Chondrocyte (in vitro differentiated cells): Measurements from ENCODE around the gene IFNL3. TPM values are rescaled to one million over a fixed set of nuclear protein-coding genes. Genes with fewer than 3 reads are reported as not detected.

Experiments used
- DNase-seq: peaks from one replicate; pipeline ENCODE4 v3.0.0; 2021; ENCODE audit warnings: mixed read lengths, low spot score
- H3K27ac Mint-ChIP-seq: one replicate; pipeline ENCODE4 v1.8.0; 2021; ENCODE audit warnings: mild to moderate bottlenecking, moderate library complexity, mixed read lengths; ENCODE audit not compliant: unreplicated experiment
- H3K27me3 Mint-ChIP-seq: 2 replicates; pipeline ENCODE4 v1.8.0; 2021; ENCODE audit warnings: low read depth, mixed read lengths
- H3K36me3 Mint-ChIP-seq: 2 replicates; pipeline ENCODE4 v1.8.0; 2021; ENCODE audit warnings: low read depth, mixed read lengths
- H3K4me1 Mint-ChIP-seq: 2 replicates; pipeline ENCODE4 v1.8.0; 2021; ENCODE audit warnings: low read depth, mild to moderate bottlenecking, mixed read lengths
- H3K4me3 Mint-ChIP-seq: one replicate; pipeline ENCODE4 v1.8.0; 2021; ENCODE audit warnings: mild to moderate bottlenecking, moderate library complexity, mixed read lengths; ENCODE audit not compliant: unreplicated experiment
- H3K9me3 Mint-ChIP-seq: 2 replicates; pipeline ENCODE4 v1.8.0; 2021; ENCODE audit warnings: low read depth, mixed read lengths
- CTCF ChIP-seq: fragments of 200-600 bp; sonication (generic); IDR thresholded peaks from 2 replicates; pipeline ENCODE4 v1.5.0; 2021; ENCODE audit warnings: antibody characterized with exemption, mild to moderate bottlenecking, moderate library complexity
- total RNA-seq: library from RNA; stranded (reverse); gene quantifications from 3 replicates; pipeline ENCODE4 v1.2.1, GENCODE V29; 2021

The IFNL3 gene
- total RNA-seq, 1 donor from 2014 or later = not detected

- Mint-ChIP-seq H3K27me3 (peaks cover 49% of the 10 kb centered on the region), H3K4me1 (no peaks in the 10 kb centered on the region), H3K36me3 (no peaks in the 10 kb centered on the region), H3K27ac (no peak overlapping the region), H3K9me3 (no peaks in the 10 kb centered on the region), H3K4me3 (peak overlapping the region; percentile 6)
- TF ChIP-seq CTCF = no peak
- no peak for DNase-seq
Measured at GRCh38 chr19:39264306-39265290, 19.8 kb upstream of the IFNL3 start.

- H3K27me3 Mint-ChIP-seq = peaks cover 44% of the 10 kb centered on the region
- no peak overlapping the region for H3K4me3 Mint-ChIP-seq
- no peaks in the 10 kb centered on the region for H3K36me3 Mint-ChIP-seq
- no peak for TF ChIP-seq CTCF
- no peak overlapping the region for H3K27ac Mint-ChIP-seq
- no peaks in the 10 kb centered on the region for H3K9me3 Mint-ChIP-seq
- no peaks in the 10 kb centered on the region for H3K4me1 Mint-ChIP-seq
- no peak for DNase-seq
Measured at GRCh38 chr19:39263912-39264305, 19.1 kb upstream of the IFNL3 start.

- TF ChIP-seq CTCF = no peak
- Mint-ChIP-seq H3K9me3 (no peaks in the 10 kb centered on the region), H3K27me3 (peaks cover 45% of the 10 kb centered on the region), H3K4me3 (no peak overlapping the region), H3K27ac (no peak overlapping the region), H3K36me3 (no peaks in the 10 kb centered on the region), H3K4me1 (no peaks in the 10 kb centered on the region)
- no peak for DNase-seq
Measured at GRCh38 chr19:39262496-39262895, 17.7 kb upstream of the IFNL3 start.

GRCh38 chr19:39261704-39262103 is 16.9 kb upstream of the IFNL3 start:
- H3K36me3 Mint-ChIP-seq = peaks cover 2% of the 10 kb centered on the region
- no peak overlapping the region for H3K4me3 Mint-ChIP-seq
- DNase-seq = no peak
- TF ChIP-seq CTCF = no peak
- peaks cover 7% of the 10 kb centered on the region for H3K9me3 Mint-ChIP-seq
- H3K27ac Mint-ChIP-seq = no peak overlapping the region
- peaks cover 45% of the 10 kb centered on the region for H3K27me3 Mint-ChIP-seq
- H3K4me1 Mint-ChIP-seq = no peaks in the 10 kb centered on the region

- peaks cover 2% of the 10 kb centered on the region for H3K36me3 Mint-ChIP-seq
- H3K27me3 Mint-ChIP-seq = peaks cover 46% of the 10 kb centered on the region
- H3K9me3 Mint-ChIP-seq = peaks cover 9% of the 10 kb centered on the region
- DNase-seq = no peak
- H3K4me3 Mint-ChIP-seq = no peak overlapping the region
- no peak for TF ChIP-seq CTCF
- H3K4me1 Mint-ChIP-seq = no peaks in the 10 kb centered on the region
- no peak overlapping the region for H3K27ac Mint-ChIP-seq
Measured at GRCh38 chr19:39257227-39257626, 12.4 kb upstream of the IFNL3 start.
